ENCODE results near the gene SLC27A3.

- TF ChIP-seq POLR2A (IDR thresholded peaks at IDR 0.05): no peak
- no peak for TF ChIP-seq CTCF (IDR thresholded peaks at IDR 0.05)
Measured at GRCh38 chr1:153728305-153729066, 46.7 kb upstream of the SLC27A3 start.

Measured in Peyer's patch (tissue), 4 donors.